Activated B cell treated with CpG ODN at 0.5 μM for 24 hours (primary cell): ENCODE measurements around the gene CBLB. TPM values are rescaled to one million over a fixed set of nuclear protein-coding genes. Genes with fewer than 3 reads are reported as not detected.
A peak's percentile ranks its signal among the peaks of the same experiment; 100 is the strongest.

ENCODE experiments used
- ATAC-seq: fragments of 200-7000 bp; cut with Tn5 transposase; one replicate; pipeline ENCODE4 v1.10.0; 2021; ENCODE audit warnings: low read depth, mild to moderate bottlenecking, moderate library complexity
- CTCF ChIA-PET: fragments of 350-600 bp; sonication (Branson Sonifier 250); formaldehyde crosslinking; loops from one replicate; lab custom pipeline; 2021; ENCODE audit warnings: antibody characterized with exemption; lab: Charles Lee
- POLR2A ChIA-PET: fragments of 350-600 bp; sonication (Branson Sonifier 250); formaldehyde crosslinking; loops from one replicate; lab custom pipeline; 2021; ENCODE audit warnings: antibody characterized with exemption; lab: Charles Lee
- DNase-seq: peaks from one replicate; pipeline ENCODE4 v3.0.0; 2022
- H3K27ac Mint-ChIP-seq: one replicate; pipeline ENCODE4 v1.8.0; 2020; ENCODE audit warnings: mixed read lengths
- H3K27me3 Mint-ChIP-seq: one replicate; pipeline ENCODE4 v1.8.0; 2021; ENCODE audit warnings: mixed read lengths
- H3K36me3 Mint-ChIP-seq: one replicate; pipeline ENCODE4 v1.8.0; 2021; ENCODE audit warnings: low read depth, mixed read lengths
- H3K4me1 Mint-ChIP-seq: one replicate; pipeline ENCODE4 v1.8.0; 2021; ENCODE audit warnings: mixed read lengths
- H3K4me3 Mint-ChIP-seq: one replicate; pipeline ENCODE4 v1.8.0; 2020; ENCODE audit warnings: mild to moderate bottlenecking, mixed read lengths
- H3K9me3 Mint-ChIP-seq: one replicate; pipeline ENCODE4 v1.8.0; 2020; ENCODE audit warnings: mixed read lengths
- CTCF ChIP-seq: fragments of 200-600 bp; IDR thresholded peaks from one replicate; pipeline ENCODE4 v1.8.0; 2022; ENCODE audit warnings: antibody characterized with exemption, mild to moderate bottlenecking
- intact Hi-C: fragments of 100-400 bp; cut with micrococcal nuclease; formaldehyde crosslinking; loops from one replicate; pipeline ENCODE4 v1.15.1; 2024
- total RNA-seq: library from RNA; stranded (reverse); gene quantifications from 2 replicates; pipeline ENCODE4 v1.2.3, GENCODE V29; 2022

Gene CBLB
- total RNA-seq, 1 donor from 2014 or later = 78.1 TPM

- peaks cover 9% of the 10 kb centered on the region for H3K36me3 Mint-ChIP-seq
These were observed 61.7 kb downstream of the CBLB start for GRCh38 chr3:105807146-105807545.

GRCh38 chr3:105806359-105806758, 62.5 kb downstream of the CBLB start:
- peaks cover 9% of the 10 kb centered on the region for H3K36me3 Mint-ChIP-seq
- CTCF ChIA-PET = no interaction called here

More at GRCh38 chr3:105807146-105807545, 61.7 kb downstream of the CBLB start:
- Mint-ChIP-seq H3K9me3 (peaks cover 3% of the 10 kb centered on the region), H3K4me1 (peaks cover 49% of the 10 kb centered on the region), H3K27ac (no peak overlapping the region), H3K27me3 (no peaks in the 10 kb centered on the region), H3K4me3 (no peak overlapping the region)
- CTCF ChIA-PET = no interaction called here
- POLR2A ChIA-PET = no interaction called here
- DNase-seq = no peak
- ATAC-seq = no peak
- intact Hi-C loops = no loop called here
- no peak for TF ChIP-seq CTCF

GRCh38 chr3:105805404-105805803, 63.4 kb downstream of the CBLB start:
- H3K27ac Mint-ChIP-seq = no peak overlapping the region

More at GRCh38 chr3:105806359-105806758, 62.5 kb downstream of the CBLB start:
- Mint-ChIP-seq H3K9me3 (peaks cover 3% of the 10 kb centered on the region), H3K27me3 (no peaks in the 10 kb centered on the region), H3K4me1 (peaks cover 49% of the 10 kb centered on the region), H3K27ac (no peak overlapping the region), H3K4me3 (no peak overlapping the region)
- peak; percentile 53 for ATAC-seq
- POLR2A ChIA-PET = interaction anchor here (0.6 to 1.0 kb wide), 5 partner anchors 47 to 315 kb away, joined by 3 to 9 read pairs (median 3); partner anchors contain the start of gene CBLB
- intact Hi-C loops = loop anchor here (1.0 kb wide), 1 partner anchor 8 kb away; no protein-coding TSS in a partner anchor
- no peak for TF ChIP-seq CTCF
- DNase-seq = no peak

GRCh38 chr3:105802118-105802706, 66.6 kb downstream of the CBLB start:
- intact Hi-C loops = no loop called here
- ChIA-PET CTCF (interaction anchor here (1.5 kb wide), 1 partner anchor 10 kb away, joined by 3 read pairs; no protein-coding TSS in a partner anchor), POLR2A (interaction anchor here (0.7 to 3.9 kb wide), 10 partner anchors 9 to 66 kb away, joined by 3 to 22 read pairs (median 4); partner anchors contain the start of gene CBLB)
- H3K4me3 Mint-ChIP-seq = peak overlapping the region; percentile 51
- H3K9me3 Mint-ChIP-seq = peaks cover 4% of the 10 kb centered on the region
- H3K4me1 Mint-ChIP-seq = peaks cover 71% of the 10 kb centered on the region
- peak overlapping the region; percentile 89 for H3K27ac Mint-ChIP-seq
- TF ChIP-seq CTCF = no peak
- H3K36me3 Mint-ChIP-seq = peaks cover 8% of the 10 kb centered on the region
- DNase-seq = no peak
- ATAC-seq = no peak
- H3K27me3 Mint-ChIP-seq = no peaks in the 10 kb centered on the region

More at GRCh38 chr3:105805404-105805803, 63.4 kb downstream of the CBLB start:
- TF ChIP-seq CTCF = no peak
- no peaks in the 10 kb centered on the region for H3K27me3 Mint-ChIP-seq
- DNase-seq (no peak), ATAC-seq (no peak)
- ChIA-PET CTCF (interaction anchor here (0.6 kb wide), 1 partner anchor 49 kb away, joined by 3 read pairs; no protein-coding TSS in a partner anchor), POLR2A (no interaction called here)
- H3K4me3 Mint-ChIP-seq = no peak overlapping the region
- peaks cover 51% of the 10 kb centered on the region for H3K4me1 Mint-ChIP-seq
- H3K36me3 Mint-ChIP-seq = peaks cover 9% of the 10 kb centered on the region
- peaks cover 3% of the 10 kb centered on the region for H3K9me3 Mint-ChIP-seq
- intact Hi-C loops = no loop called here

- ChIA-PET CTCF (interaction anchor here (0.6 to 1.5 kb wide), 4 partner anchors 10 to 51 kb away, joined by 3 to 4 read pairs (median 3); no protein-coding TSS in a partner anchor), POLR2A (interaction anchor here (0.9 to 3.9 kb wide), 9 partner anchors 10 to 112 kb away, joined by 3 to 22 read pairs (median 5); partner anchors contain the start of gene CBLB)
- Mint-ChIP-seq H3K27me3 (no peaks in the 10 kb centered on the region), H3K4me1 (peaks cover 77% of the 10 kb centered on the region), H3K9me3 (peaks cover 6% of the 10 kb centered on the region), H3K36me3 (peaks cover 7% of the 10 kb centered on the region), H3K27ac (peak overlapping the region; percentile 89), H3K4me3 (peak overlapping the region; percentile 51)
- no peak for TF ChIP-seq CTCF
- DNase-seq (no peak), ATAC-seq (peak; percentile 56)
- intact Hi-C loops = loop anchor here (2.0 kb wide), 1 partner anchor 17 kb away; no protein-coding TSS in a partner anchor
These were observed 67.4 kb downstream of the CBLB start for GRCh38 chr3:105801397-105801796.
